Nephron progenitor cell (in vitro differentiated cells): ENCODE measurements around the gene CCDC134.

ENCODE experiments used
- DNase-seq: peaks from one replicate; pipeline ENCODE4 v3.0.0; 2021
- H3K27ac Mint-ChIP-seq: 2 replicates; pipeline ENCODE4 v1.8.0; 2021; ENCODE audit warnings: mild to moderate bottlenecking, moderate library complexity, mixed read lengths
- H3K27me3 Mint-ChIP-seq: 2 replicates; pipeline ENCODE4 v1.8.0; 2021; ENCODE audit warnings: mild to moderate bottlenecking, low read depth, mixed read lengths; ENCODE audit not compliant: poor library complexity
- H3K36me3 Mint-ChIP-seq: 2 replicates; pipeline ENCODE4 v1.8.0; 2021; ENCODE audit warnings: low read depth, mixed read lengths
- H3K4me1 Mint-ChIP-seq: 2 replicates; pipeline ENCODE4 v1.8.0; 2021; ENCODE audit warnings: mixed read lengths
- H3K4me3 Mint-ChIP-seq: 2 replicates; pipeline ENCODE4 v1.8.0; 2021; ENCODE audit warnings: mild to moderate bottlenecking, moderate library complexity, mixed read lengths
- H3K9me3 Mint-ChIP-seq: 2 replicates; pipeline ENCODE4 v1.8.0; 2021; ENCODE audit warnings: mild to moderate bottlenecking, moderate library complexity, mixed read lengths
- CTCF ChIP-seq: fragments of 200-600 bp; sonication (generic); IDR thresholded peaks from 2 replicates; pipeline ENCODE4 v1.5.0; 2021; ENCODE audit warnings: antibody characterized with exemption

The CCDC134 gene

GRCh38 chr22:41816871-41817270 is 16.4 kb downstream of the CCDC134 start:
- no peak for DNase-seq
- H3K9me3 Mint-ChIP-seq: no peaks in the 10 kb centered on the region
- no peak for TF ChIP-seq CTCF
- H3K36me3 Mint-ChIP-seq: peaks cover 49% of the 10 kb centered on the region
- no peak overlapping the region for H3K27ac Mint-ChIP-seq
- peaks cover 6% of the 10 kb centered on the region for H3K27me3 Mint-ChIP-seq
- H3K4me1 Mint-ChIP-seq: peaks cover 27% of the 10 kb centered on the region
- H3K4me3 Mint-ChIP-seq: no peak overlapping the region

GRCh38 chr22:41818011-41818410 is 17.5 kb downstream of the CCDC134 start:
- no peaks in the 10 kb centered on the region for H3K9me3 Mint-ChIP-seq
- TF ChIP-seq CTCF: no peak
- no peak overlapping the region for H3K4me3 Mint-ChIP-seq
- DNase-seq: no peak
- peaks cover 6% of the 10 kb centered on the region for H3K27me3 Mint-ChIP-seq
- peak overlapping the region; percentile 4 for H3K27ac Mint-ChIP-seq
- peaks cover 30% of the 10 kb centered on the region for H3K4me1 Mint-ChIP-seq
- peaks cover 54% of the 10 kb centered on the region for H3K36me3 Mint-ChIP-seq

GRCh38 chr22:41818596-41818995 is 18.1 kb downstream of the CCDC134 start:
- TF ChIP-seq CTCF: no peak
- H3K27ac Mint-ChIP-seq: no peak overlapping the region
- H3K4me1 Mint-ChIP-seq: peaks cover 33% of the 10 kb centered on the region
- H3K36me3 Mint-ChIP-seq: peaks cover 52% of the 10 kb centered on the region
- H3K27me3 Mint-ChIP-seq: peaks cover 6% of the 10 kb centered on the region
- H3K4me3 Mint-ChIP-seq: no peak overlapping the region
- no peak for DNase-seq
- H3K9me3 Mint-ChIP-seq: no peaks in the 10 kb centered on the region

GRCh38 chr22:41819257-41819656 is 18.8 kb downstream of the CCDC134 start:
- TF ChIP-seq CTCF: no peak
- H3K27ac Mint-ChIP-seq: no peak overlapping the region
- no peak overlapping the region for H3K4me3 Mint-ChIP-seq
- no peak for DNase-seq
- peaks cover 40% of the 10 kb centered on the region for H3K4me1 Mint-ChIP-seq
- peaks cover 5% of the 10 kb centered on the region for H3K27me3 Mint-ChIP-seq
- H3K36me3 Mint-ChIP-seq: peaks cover 52% of the 10 kb centered on the region
- no peaks in the 10 kb centered on the region for H3K9me3 Mint-ChIP-seq

- Mint-ChIP-seq H3K4me1 (peaks cover 52% of the 10 kb centered on the region), H3K4me3 (no peak overlapping the region), H3K36me3 (peaks cover 51% of the 10 kb centered on the region), H3K9me3 (no peaks in the 10 kb centered on the region), H3K27me3 (peaks cover 3% of the 10 kb centered on the region), H3K27ac (peak overlapping the region; percentile 15)
- no peak for TF ChIP-seq CTCF
- no peak for DNase-seq
These were observed 20.0 kb downstream of the CCDC134 start for GRCh38 chr22:41820447-41820846.

GRCh38 chr22:41821471-41822316 is 21.2 kb downstream of the CCDC134 start:
- Mint-ChIP-seq H3K4me1 (peaks cover 59% of the 10 kb centered on the region), H3K36me3 (peaks cover 43% of the 10 kb centered on the region), H3K4me3 (no peak overlapping the region), H3K9me3 (no peaks in the 10 kb centered on the region), H3K27ac (peak overlapping the region; percentile 41), H3K27me3 (peaks cover 3% of the 10 kb centered on the region)
- DNase-seq: no peak
- TF ChIP-seq CTCF: no peak
